Measurements from ENCODE around the gene IL17RB. TPM values are rescaled to one million over a fixed set of nuclear protein-coding genes. Genes with fewer than 3 reads are reported as not detected.

The IL17RB gene
- total RNA-seq, 1 experiment from 2014 or later, result 9.8 TPM

GRCh38 chr3:53891497-53892285 is 45.3 kb downstream of the IL17RB start, which contains the start of gene SELENOK:
TSS of gene SELENOK (minus strand) at chr3:53891859.
- H3K23ac ChIP-seq (ENCODE audit: insufficient read length, low read depth, low read length), result no peak within 1 kb of the TSS

More at GRCh38 chr3:53891497-53892285, 45.3 kb downstream of the IL17RB start, which contains the start of gene SELENOK:
- Histone ChIP-seq H3K79me2 (ENCODE audit: insufficient read depth, low read length) (peaks cover 8% of the 10 kb centered on the region; the same call in 1 of the 2 replicates), H2AFZ (ENCODE audit: low read length) (peak within 1 kb of the TSS; percentile 59), H4K91ac (ENCODE audit: insufficient read length, low read depth, low read length) (peak within 1 kb of the TSS; percentile 79), H3K27ac (ENCODE audit: insufficient read length, low read depth, low read length) (peak within 1 kb of the TSS; percentile 74), H3K4me2 (ENCODE audit: insufficient read depth, insufficient read length, low read length) (peak within 1 kb of the TSS; percentile 94), H4K8ac (replicated peaks; ENCODE audit: insufficient read length, low read depth, low read length) (no peak within 1 kb of the TSS), H3K27me3 (ENCODE audit: insufficient read depth, low read length) (no peaks in the 10 kb centered on the region), H4K5ac (ENCODE audit: insufficient read length, low read depth, low read length) (peak within 1 kb of the TSS; percentile 85), H2AK5ac (ENCODE audit: insufficient read length, low read length) (no peak within 1 kb of the TSS), H3K4ac (ENCODE audit: low read depth, low read length) (peak within 1 kb of the TSS; percentile 80; the same call in 1 of the 2 replicates), H2BK5ac (ENCODE audit: insufficient read length, low read length) (peak within 1 kb of the TSS; percentile 86), H3K9ac (ENCODE audit: extremely low read depth, insufficient read length, low read length) (peak within 1 kb of the TSS; percentile 94), H2BK12ac (ENCODE audit: insufficient read length, low read depth, low read length) (peak within 1 kb of the TSS; percentile 90), H3K18ac (ENCODE audit: insufficient read length, low read depth, low read length) (peak within 1 kb of the TSS; percentile 93), H2BK15ac (ENCODE audit: low read depth, low read length) (no peak within 1 kb of the TSS), H2BK120ac (ENCODE audit: low read depth, low read length, poor library complexity, severe bottlenecking) (peak within 1 kb of the TSS; percentile 91), H3T11ph (ENCODE audit: low read length) (peak within 1 kb of the TSS; percentile 91), H2BK20ac (ENCODE audit: low read depth, low read length, poor library complexity, severe bottlenecking) (no peak within 1 kb of the TSS), H3K56ac (ENCODE audit: insufficient read length, low read depth, low read length) (peak within 1 kb of the TSS; percentile 96), H3K9me3 (ENCODE audit: control insufficient read depth, low read depth, low read length) (no peaks in the 10 kb centered on the region), H3K79me1 (ENCODE audit: insufficient read depth, low read depth, low read length, poor library complexity, severe bottlenecking) (peaks cover 5% of the 10 kb centered on the region), H4K20me1 (ENCODE audit: control insufficient read depth, insufficient read depth, insufficient read length) (no peaks in the 10 kb centered on the region), H3K23me2 (ENCODE audit: insufficient read length, low read depth, low read length, poor library complexity, severe bottlenecking) (peaks cover 12% of the 10 kb centered on the region), H3K14ac (ENCODE audit: insufficient read depth, low read length) (peak within 1 kb of the TSS; percentile 97), H3K4me1 (ENCODE audit: insufficient read depth, low read length) (peaks cover 2% of the 10 kb centered on the region; the same call in 1 of the 2 replicates)
- H3K4me3 Mint-ChIP-seq, result peak within 1 kb of the TSS; percentile 95 to 97
- no CpG with 5 or more reads among the region's 73 CpGs for WGBS (ENCODE audit: extremely low coverage, insufficient read length, low lambda C conversion rate)
- H3K36me3 Mint-ChIP-seq (ENCODE audit: insufficient read depth in 1 of 3, low read depth in 3 of 3), result peaks cover 6 to 17% (median 16%) of the 10 kb centered on the region in 3 experiments; a peak in 5 of 7 replicates
- peak; percentile 100 for DNase-seq
- no peaks in the 10 kb centered on the region; a peak in 1 of 5 replicates for H3K9me3 Mint-ChIP-seq
- peak within 1 kb of the TSS; percentile 93 to 99 (median 98) for H3K27ac Mint-ChIP-seq
- H3K4me1 Mint-ChIP-seq, result peaks cover 19 to 23% of the 10 kb centered on the region in 2 experiments
- H3K27me3 Mint-ChIP-seq (ENCODE audit: low read depth), result peaks cover 27% of the 10 kb centered on the region
- no peak for TF ChIP-seq CTCF (conservative IDR thresholded peaks at IDR 0.05)

All from H9 (cell line).